Measurements from ENCODE around the gene PIGU. TPM values are rescaled to one million over a fixed set of nuclear protein-coding genes. Genes with fewer than 3 reads are reported as not detected.
A peak's percentile ranks its signal among the peaks of the same experiment; 100 is the strongest.

The PIGU gene
- total RNA-seq, 1 donor from 2014 or later: 46.2 TPM

- Mint-ChIP-seq H3K27ac (peak overlapping the region; percentile 36), H3K27me3 (no peaks in the 10 kb centered on the region), H3K9me3 (no peaks in the 10 kb centered on the region), H3K4me1 (ENCODE audit: unreplicated experiment) (peaks cover 6% of the 10 kb centered on the region), H3K4me3 (no peak overlapping the region), H3K36me3 (peaks cover 55% of the 10 kb centered on the region)
- DNase-seq (ENCODE audit: extremely low spot score, unreplicated experiment): no peak
- TF ChIP-seq CTCF (conservative IDR thresholded peaks at IDR 0.05): peak; percentile 89
Observed at GRCh38 chr20:34538671-34539123, 138.2 kb downstream of the PIGU start.

- no peak for TF ChIP-seq CTCF (conservative IDR thresholded peaks at IDR 0.05)
- no peak for DNase-seq (ENCODE audit: extremely low spot score, unreplicated experiment)
- H3K27me3 Mint-ChIP-seq: no peaks in the 10 kb centered on the region
- no peaks in the 10 kb centered on the region for H3K9me3 Mint-ChIP-seq
- no peak overlapping the region for H3K27ac Mint-ChIP-seq
- H3K36me3 Mint-ChIP-seq: peaks cover 51% of the 10 kb centered on the region
- no peaks in the 10 kb centered on the region for H3K4me1 Mint-ChIP-seq (ENCODE audit: unreplicated experiment)
- no peak overlapping the region for H3K4me3 Mint-ChIP-seq
Observed at GRCh38 chr20:34537651-34538050, 139.2 kb downstream of the PIGU start.

GRCh38 chr20:34536798-34537394 lies 140.0 kb downstream of the PIGU start:
- Mint-ChIP-seq H3K4me1 (ENCODE audit: unreplicated experiment) (no peaks in the 10 kb centered on the region), H3K27me3 (no peaks in the 10 kb centered on the region), H3K27ac (peak overlapping the region; percentile 57), H3K4me3 (no peak overlapping the region), H3K9me3 (no peaks in the 10 kb centered on the region), H3K36me3 (peaks cover 51% of the 10 kb centered on the region)
- no peak for DNase-seq (ENCODE audit: extremely low spot score, unreplicated experiment)
- peak; percentile 64 for TF ChIP-seq CTCF (conservative IDR thresholded peaks at IDR 0.05)

- Mint-ChIP-seq H3K9me3 (no peaks in the 10 kb centered on the region), H3K27ac (peak overlapping the region; percentile 46), H3K4me3 (no peak overlapping the region), H3K36me3 (peaks cover 43% of the 10 kb centered on the region), H3K27me3 (no peaks in the 10 kb centered on the region), H3K4me1 (ENCODE audit: unreplicated experiment) (peaks cover 5% of the 10 kb centered on the region)
- no peak for DNase-seq (ENCODE audit: extremely low spot score, unreplicated experiment)
- no peak for TF ChIP-seq CTCF (conservative IDR thresholded peaks at IDR 0.05)
Observed at GRCh38 chr20:34535857-34536256, 141.0 kb downstream of the PIGU start.

- Mint-ChIP-seq H3K27me3 (no peaks in the 10 kb centered on the region), H3K4me3 (no peak overlapping the region), H3K4me1 (ENCODE audit: unreplicated experiment) (peaks cover 9% of the 10 kb centered on the region), H3K27ac (peak overlapping the region; percentile 46), H3K36me3 (peaks cover 42% of the 10 kb centered on the region), H3K9me3 (no peaks in the 10 kb centered on the region)
- DNase-seq (ENCODE audit: extremely low spot score, unreplicated experiment): no peak
- no peak for TF ChIP-seq CTCF (conservative IDR thresholded peaks at IDR 0.05)
Observed at GRCh38 chr20:34535301-34535840, 141.5 kb downstream of the PIGU start.
